ENCODE results near the gene RBM10.

Gene RBM10

GRCh38 chrX:47218920-47219815, 74.1 kb downstream of the RBM10 start:
- DNase-seq = peak; percentile 61

GRCh38 chrX:47221756-47222155, 76.7 kb downstream of the RBM10 start:
- no peak for DNase-seq

- no peak for DNase-seq
These were observed 77.8 kb downstream of the RBM10 start for GRCh38 chrX:47222751-47223350.

- DNase-seq = no peak
These were observed 78.6 kb downstream of the RBM10 start for GRCh38 chrX:47223476-47224250.

GRCh38 chrX:47224266-47224895, 79.4 kb downstream of the RBM10 start:
- DNase-seq = no peak

GRCh38 chrX:47224896-47225290, 79.9 kb downstream of the RBM10 start:
- no peak for DNase-seq

GRCh38 chrX:47226071-47226470, 81.0 kb downstream of the RBM10 start:
- DNase-seq = no peak

GRCh38 chrX:47226531-47227333, 81.7 kb downstream of the RBM10 start:
- no peak for DNase-seq

- no peak for DNase-seq
These were observed 82.2 kb downstream of the RBM10 start for GRCh38 chrX:47227334-47227583.

- no peak for DNase-seq
These were observed 83.7 kb downstream of the RBM10 start for GRCh38 chrX:47228550-47229270.

- DNase-seq = no peak
These were observed 84.4 kb downstream of the RBM10 start for GRCh38 chrX:47229427-47229826.

- DNase-seq = no peak
These were observed 85.3 kb downstream of the RBM10 start for GRCh38 chrX:47230136-47230868.

- no peak for DNase-seq
These were observed 86.1 kb downstream of the RBM10 start for GRCh38 chrX:47231167-47231566.

- no peak for DNase-seq
These were observed 87.3 kb downstream of the RBM10 start for GRCh38 chrX:47232197-47232802.

- DNase-seq = peak; percentile 80
These were observed 87.8 kb downstream of the RBM10 start, which contains the start of gene USP11 for GRCh38 chrX:47232803-47233332. USP11 (plus strand) TSS chrX:47233009; CDS start chrX:47233044, 35 bp downstream.

- peak; percentile 98 for DNase-seq
These were observed 88.5 kb downstream of the RBM10 start for GRCh38 chrX:47233333-47234113.

- DNase-seq = no peak
These were observed 89.6 kb downstream of the RBM10 start for GRCh38 chrX:47234583-47234982.

GRCh38 chrX:47235691-47236103, 90.7 kb downstream of the RBM10 start:
- no peak for DNase-seq

Data from hematopoietic multipotent progenitor cell treated with erythropoietin and hydrocortisone succinate and interleukin-3 and kit ligand, for 6 days (in vitro differentiated cells).